B cell (primary cell): Measurements from ENCODE around the gene MREG.

Source experiments
- EZH2 ChIP-seq: IDR thresholded peaks from 2 replicates; pipeline ENCODE4 v1.6.1; 2012; ENCODE audit warnings: borderline replicate concordance, low read depth, mild to moderate bottlenecking, moderate library complexity, low read length; ENCODE audit not compliant: insufficient read depth, poor library complexity, severe bottlenecking
- TF ChIP-seq, protein P1 (sequence below): fragments of 200-600 bp; IDR thresholded peaks from one replicate; pipeline ENCODE4 v1.8.0; 2022; ENCODE audit warnings: antibody characterized with exemption, mild to moderate bottlenecking

DNA sequence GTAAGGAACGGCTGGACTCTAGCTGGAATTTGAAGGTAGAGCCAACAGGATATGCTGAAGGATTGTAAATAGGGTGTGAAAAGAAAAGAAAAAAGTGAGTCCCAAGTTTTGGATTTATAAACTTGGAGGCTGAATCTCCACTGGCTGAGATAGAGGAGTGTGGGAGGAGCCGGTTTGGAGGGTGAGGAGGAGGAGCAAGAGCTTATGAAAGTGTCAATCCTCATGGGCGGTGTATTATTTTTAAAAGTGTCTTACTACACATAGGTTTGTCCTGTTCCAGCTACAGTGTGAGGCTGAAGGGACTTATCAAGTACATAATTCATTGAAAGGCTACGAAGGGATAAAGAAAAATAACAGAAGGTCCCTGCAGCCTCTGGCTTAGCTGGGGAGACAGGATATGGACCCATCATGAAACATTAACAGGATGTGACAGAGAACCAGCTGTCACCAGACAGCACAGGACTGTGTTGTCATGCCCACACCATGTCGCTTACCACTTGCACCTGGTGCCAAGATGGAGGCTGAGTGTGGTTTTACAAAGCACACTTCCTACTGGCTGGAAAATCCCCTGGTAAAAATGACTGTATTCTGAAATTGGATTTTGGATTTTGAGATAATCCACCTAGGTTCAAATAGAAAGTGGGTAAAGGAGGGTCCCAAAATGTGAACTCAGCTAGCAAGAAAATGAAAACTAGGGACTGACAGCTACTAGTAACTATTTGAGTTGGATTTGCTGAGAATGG lies 2.5 kb upstream of the MREG start:
- TF ChIP-seq, protein P1, sequence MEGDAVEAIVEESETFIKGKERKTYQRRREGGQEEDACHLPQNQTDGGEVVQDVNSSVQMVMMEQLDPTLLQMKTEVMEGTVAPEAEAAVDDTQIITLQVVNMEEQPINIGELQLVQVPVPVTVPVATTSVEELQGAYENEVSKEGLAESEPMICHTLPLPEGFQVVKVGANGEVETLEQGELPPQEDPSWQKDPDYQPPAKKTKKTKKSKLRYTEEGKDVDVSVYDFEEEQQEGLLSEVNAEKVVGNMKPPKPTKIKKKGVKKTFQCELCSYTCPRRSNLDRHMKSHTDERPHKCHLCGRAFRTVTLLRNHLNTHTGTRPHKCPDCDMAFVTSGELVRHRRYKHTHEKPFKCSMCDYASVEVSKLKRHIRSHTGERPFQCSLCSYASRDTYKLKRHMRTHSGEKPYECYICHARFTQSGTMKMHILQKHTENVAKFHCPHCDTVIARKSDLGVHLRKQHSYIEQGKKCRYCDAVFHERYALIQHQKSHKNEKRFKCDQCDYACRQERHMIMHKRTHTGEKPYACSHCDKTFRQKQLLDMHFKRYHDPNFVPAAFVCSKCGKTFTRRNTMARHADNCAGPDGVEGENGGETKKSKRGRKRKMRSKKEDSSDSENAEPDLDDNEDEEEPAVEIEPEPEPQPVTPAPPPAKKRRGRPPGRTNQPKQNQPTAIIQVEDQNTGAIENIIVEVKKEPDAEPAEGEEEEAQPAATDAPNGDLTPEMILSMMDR: no peak
- no peak for TF ChIP-seq EZH2
